Measurements from ENCODE around the gene STARD4. TPM values are rescaled to one million over a fixed set of nuclear protein-coding genes. Genes with fewer than 3 reads are reported as not detected.

STARD4 gene
- total and polyA plus RNA-seq, 9 of the 15 experiments (the other 6 are each of a cell fraction or from before 2014, with no cell fraction given): 28.4 to 88.0 (median 34.0) TPM

DNA sequence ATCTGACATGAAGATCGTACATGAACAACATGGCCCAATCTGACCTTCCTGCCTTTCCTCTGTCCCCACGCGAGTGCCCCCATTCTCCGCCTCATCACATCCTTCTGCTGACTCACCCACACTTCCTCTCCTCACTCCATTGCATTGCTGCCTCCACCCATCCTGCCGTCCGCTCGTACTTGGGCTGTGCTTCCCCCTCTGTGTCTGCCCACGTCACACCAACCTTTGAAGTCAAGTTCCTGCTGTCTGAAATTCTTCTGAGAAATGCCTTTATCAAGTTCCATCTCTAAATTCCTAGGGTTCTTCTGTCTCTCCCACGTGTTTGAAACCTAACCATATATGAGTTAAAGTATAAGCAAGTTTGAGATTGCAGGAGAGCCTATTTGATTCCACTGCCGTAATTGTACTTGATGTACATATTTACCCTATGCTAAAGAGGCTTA, 18.0 kb upstream of the STARD4 start (continued):
- TF ChIP-seq, protein P1, sequence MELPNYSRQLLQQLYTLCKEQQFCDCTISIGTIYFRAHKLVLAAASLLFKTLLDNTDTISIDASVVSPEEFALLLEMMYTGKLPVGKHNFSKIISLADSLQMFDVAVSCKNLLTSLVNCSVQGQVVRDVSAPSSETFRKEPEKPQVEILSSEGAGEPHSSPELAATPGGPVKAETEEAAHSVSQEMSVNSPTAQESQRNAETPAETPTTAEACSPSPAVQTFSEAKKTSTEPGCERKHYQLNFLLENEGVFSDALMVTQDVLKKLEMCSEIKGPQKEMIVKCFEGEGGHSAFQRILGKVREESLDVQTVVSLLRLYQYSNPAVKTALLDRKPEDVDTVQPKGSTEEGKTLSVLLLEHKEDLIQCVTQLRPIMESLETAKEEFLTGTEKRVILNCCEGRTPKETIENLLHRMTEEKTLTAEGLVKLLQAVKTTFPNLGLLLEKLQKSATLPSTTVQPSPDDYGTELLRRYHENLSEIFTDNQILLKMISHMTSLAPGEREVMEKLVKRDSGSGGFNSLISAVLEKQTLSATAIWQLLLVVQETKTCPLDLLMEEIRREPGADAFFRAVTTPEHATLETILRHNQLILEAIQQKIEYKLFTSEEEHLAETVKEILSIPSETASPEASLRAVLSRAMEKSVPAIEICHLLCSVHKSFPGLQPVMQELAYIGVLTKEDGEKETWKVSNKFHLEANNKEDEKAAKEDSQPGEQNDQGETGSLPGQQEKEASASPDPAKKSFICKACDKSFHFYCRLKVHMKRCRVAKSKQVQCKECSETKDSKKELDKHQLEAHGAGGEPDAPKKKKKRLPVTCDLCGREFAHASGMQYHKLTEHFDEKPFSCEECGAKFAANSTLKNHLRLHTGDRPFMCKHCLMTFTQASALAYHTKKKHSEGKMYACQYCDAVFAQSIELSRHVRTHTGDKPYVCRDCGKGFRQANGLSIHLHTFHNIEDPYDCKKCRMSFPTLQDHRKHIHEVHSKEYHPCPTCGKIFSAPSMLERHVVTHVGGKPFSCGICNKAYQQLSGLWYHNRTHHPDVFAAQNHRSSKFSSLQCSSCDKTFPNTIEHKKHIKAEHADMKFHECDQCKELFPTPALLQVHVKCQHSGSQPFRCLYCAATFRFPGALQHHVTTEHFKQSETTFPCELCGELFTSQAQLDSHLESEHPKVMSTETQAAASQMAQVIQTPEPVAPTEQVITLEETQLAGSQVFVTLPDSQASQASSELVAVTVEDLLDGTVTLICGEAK (IDR thresholded peaks at IDR 0.05): peak; percentile 72
- TF ChIP-seq, protein P1 (CRISPR knock-in tag; IDR thresholded peaks at IDR 0.05): no peak
- no peak for TF ChIP-seq SP2 (IDR thresholded peaks at IDR 0.05; ENCODE audit: extremely low read depth, low read depth, low read length, poor library complexity, severe bottlenecking)
- no peak for TF ChIP-seq STAG1 (CRISPR knock-in tag; IDR thresholded peaks at IDR 0.05; ENCODE audit: borderline replicate concordance)
- no peak for TF ChIP-seq KLF13 (tag; IDR thresholded peaks at IDR 0.05; ENCODE audit: borderline replicate concordance, low read depth)
- TF ChIP-seq SAFB (IDR thresholded peaks at IDR 0.05; ENCODE audit: borderline replicate concordance, low read depth, low read length): no peak
- TF ChIP-seq CBX2 (IDR thresholded peaks at IDR 0.05; ENCODE audit: insufficient read depth, low read length, poor library complexity, severe bottlenecking): no peak
- TF ChIP-seq RB1 (IDR thresholded peaks at IDR 0.05; ENCODE audit: low read depth): no peak
- peak; percentile 96 for TF ChIP-seq C11orf30 (IDR thresholded peaks at IDR 0.05; ENCODE audit: low read depth)
- TF ChIP-seq, protein P2, sequence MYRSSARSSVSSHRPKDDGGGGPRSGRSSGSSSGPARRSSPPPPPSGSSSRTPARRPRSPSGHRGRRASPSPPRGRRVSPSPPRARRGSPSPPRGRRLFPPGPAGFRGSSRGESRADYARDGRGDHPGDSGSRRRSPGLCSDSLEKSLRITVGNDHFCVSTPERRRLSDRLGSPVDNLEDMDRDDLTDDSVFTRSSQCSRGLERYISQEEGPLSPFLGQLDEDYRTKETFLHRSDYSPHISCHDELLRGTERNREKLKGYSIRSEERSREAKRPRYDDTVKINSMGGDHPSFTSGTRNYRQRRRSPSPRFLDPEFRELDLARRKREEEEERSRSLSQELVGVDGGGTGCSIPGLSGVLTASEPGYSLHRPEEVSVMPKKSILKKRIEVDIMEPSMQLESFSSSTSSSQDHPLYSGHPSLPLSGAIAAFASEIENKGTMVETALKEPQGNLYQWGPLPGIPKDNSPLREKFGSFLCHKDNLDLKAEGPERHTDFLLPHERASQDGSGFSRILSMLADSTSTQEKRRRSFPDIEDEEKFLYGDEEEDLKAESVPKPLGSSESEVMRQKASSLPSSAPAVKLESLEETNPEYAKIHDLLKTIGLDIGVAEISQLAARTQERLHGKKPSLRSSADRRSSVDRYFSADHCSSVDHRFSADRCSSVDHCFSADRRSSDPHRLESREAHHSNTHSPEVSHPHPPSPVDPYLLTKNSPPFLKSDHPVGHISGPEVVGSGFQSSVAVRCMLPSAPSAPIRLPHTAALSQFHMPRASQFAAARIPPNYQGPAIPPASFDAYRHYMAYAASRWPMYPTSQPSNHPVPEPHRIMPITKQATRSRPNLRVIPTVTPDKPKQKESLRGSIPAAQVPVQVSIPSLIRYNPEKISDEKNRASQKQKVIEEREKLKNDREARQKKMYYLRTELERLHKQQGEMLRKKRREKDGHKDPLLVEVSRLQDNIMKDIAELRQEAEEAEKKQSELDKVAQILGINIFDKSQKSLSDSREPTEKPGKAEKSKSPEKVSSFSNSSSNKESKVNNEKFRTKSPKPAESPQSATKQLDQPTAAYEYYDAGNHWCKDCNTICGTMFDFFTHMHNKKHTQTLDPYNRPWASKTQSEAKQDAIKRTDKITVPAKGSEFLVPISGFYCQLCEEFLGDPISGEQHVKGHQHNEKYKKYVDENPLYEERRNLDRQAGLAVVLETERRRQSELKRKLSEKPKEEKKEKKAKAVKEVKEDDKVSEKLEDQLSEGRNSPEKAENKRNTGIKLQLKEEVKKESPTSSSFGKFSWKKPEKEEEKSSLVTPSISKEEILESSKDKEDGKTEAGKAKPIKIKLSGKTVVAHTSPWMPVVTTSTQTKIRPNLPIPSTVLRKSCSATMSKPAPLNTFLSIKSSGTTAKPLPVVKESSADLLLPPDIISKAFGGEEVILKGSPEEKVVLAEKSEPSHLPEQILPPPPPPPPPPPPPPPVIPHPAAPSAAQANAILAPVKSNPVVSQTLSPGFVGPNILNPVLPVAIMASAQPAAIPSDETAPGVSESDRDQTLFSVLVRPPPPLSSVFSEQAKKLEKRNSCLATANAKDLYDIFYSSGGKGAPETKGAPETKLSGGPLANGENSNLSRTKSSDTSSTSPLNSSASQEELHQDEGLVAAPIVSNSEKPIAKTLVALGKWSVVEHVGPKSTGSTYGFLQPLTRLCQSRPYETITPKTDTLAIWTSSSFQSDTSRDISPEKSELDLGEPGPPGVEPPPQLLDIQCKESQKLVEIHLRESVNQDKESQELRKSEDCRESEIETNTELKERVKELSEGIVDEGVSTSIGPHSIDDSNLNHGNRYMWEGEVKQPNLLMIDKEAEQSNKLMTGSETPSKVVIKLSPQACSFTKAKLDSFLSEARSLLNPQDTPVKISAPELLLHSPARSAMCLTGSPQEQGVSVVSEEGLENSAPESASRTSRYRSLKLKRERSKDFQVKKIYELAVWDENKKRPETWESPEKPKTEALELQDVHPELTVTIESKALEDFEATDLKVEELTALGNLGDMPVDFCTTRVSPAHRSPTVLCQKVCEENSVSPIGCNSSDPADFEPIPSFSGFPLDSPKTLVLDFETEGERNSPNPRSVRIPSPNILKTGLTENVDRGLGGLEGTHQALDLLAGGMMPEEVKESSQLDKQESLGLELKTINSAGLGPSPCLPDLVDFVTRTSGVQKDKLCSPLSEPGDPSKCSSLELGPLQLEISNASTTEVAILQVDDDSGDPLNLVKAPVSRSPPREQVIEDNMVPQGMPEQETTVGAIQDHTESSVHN (IDR thresholded peaks at IDR 0.05; ENCODE audit: borderline replicate concordance in 1 of 2, low read depth in 1 of 2): peak in 1 of 2 experiments; percentile 68; a peak in 1 of 4 replicates

Measured in K562 (cell line).